Chondrocyte (in vitro differentiated cells): Measurements from ENCODE around the gene CHD6. TPM values are rescaled to one million over a fixed set of nuclear protein-coding genes. Genes with fewer than 3 reads are reported as not detected.

Experiments
- DNase-seq: peaks from one replicate; pipeline ENCODE4 v3.0.0; 2021; ENCODE audit warnings: mixed read lengths, low spot score
- H3K27ac Mint-ChIP-seq: one replicate; pipeline ENCODE4 v1.8.0; 2021; ENCODE audit warnings: mild to moderate bottlenecking, moderate library complexity, mixed read lengths; ENCODE audit not compliant: unreplicated experiment
- H3K27me3 Mint-ChIP-seq: 2 replicates; pipeline ENCODE4 v1.8.0; 2021; ENCODE audit warnings: low read depth, mixed read lengths
- H3K36me3 Mint-ChIP-seq: 2 replicates; pipeline ENCODE4 v1.8.0; 2021; ENCODE audit warnings: low read depth, mixed read lengths
- H3K4me1 Mint-ChIP-seq: 2 replicates; pipeline ENCODE4 v1.8.0; 2021; ENCODE audit warnings: low read depth, mild to moderate bottlenecking, mixed read lengths
- H3K4me3 Mint-ChIP-seq: one replicate; pipeline ENCODE4 v1.8.0; 2021; ENCODE audit warnings: mild to moderate bottlenecking, moderate library complexity, mixed read lengths; ENCODE audit not compliant: unreplicated experiment
- H3K9me3 Mint-ChIP-seq: 2 replicates; pipeline ENCODE4 v1.8.0; 2021; ENCODE audit warnings: low read depth, mixed read lengths
- total RNA-seq: library from RNA; stranded (reverse); gene quantifications from 3 replicates; pipeline ENCODE4 v1.2.1, GENCODE V29; 2021
- TF ChIP-seq, protein P1 (sequence below): fragments of 200-600 bp; sonication (generic); IDR thresholded peaks from 2 replicates; pipeline ENCODE4 v1.5.0; 2021; ENCODE audit warnings: antibody characterized with exemption, mild to moderate bottlenecking, moderate library complexity

The CHD6 gene
- total RNA-seq, 1 donor from 2014 or later, result 29.9 TPM

- no peak for DNase-seq
- TF ChIP-seq, protein P1, sequence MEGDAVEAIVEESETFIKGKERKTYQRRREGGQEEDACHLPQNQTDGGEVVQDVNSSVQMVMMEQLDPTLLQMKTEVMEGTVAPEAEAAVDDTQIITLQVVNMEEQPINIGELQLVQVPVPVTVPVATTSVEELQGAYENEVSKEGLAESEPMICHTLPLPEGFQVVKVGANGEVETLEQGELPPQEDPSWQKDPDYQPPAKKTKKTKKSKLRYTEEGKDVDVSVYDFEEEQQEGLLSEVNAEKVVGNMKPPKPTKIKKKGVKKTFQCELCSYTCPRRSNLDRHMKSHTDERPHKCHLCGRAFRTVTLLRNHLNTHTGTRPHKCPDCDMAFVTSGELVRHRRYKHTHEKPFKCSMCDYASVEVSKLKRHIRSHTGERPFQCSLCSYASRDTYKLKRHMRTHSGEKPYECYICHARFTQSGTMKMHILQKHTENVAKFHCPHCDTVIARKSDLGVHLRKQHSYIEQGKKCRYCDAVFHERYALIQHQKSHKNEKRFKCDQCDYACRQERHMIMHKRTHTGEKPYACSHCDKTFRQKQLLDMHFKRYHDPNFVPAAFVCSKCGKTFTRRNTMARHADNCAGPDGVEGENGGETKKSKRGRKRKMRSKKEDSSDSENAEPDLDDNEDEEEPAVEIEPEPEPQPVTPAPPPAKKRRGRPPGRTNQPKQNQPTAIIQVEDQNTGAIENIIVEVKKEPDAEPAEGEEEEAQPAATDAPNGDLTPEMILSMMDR, result no peak
- peaks cover 52% of the 10 kb centered on the region for H3K4me1 Mint-ChIP-seq
- H3K27ac Mint-ChIP-seq, result no peak overlapping the region
- no peak overlapping the region for H3K4me3 Mint-ChIP-seq
- H3K27me3 Mint-ChIP-seq, result no peaks in the 10 kb centered on the region
- no peaks in the 10 kb centered on the region for H3K36me3 Mint-ChIP-seq
- no peaks in the 10 kb centered on the region for H3K9me3 Mint-ChIP-seq
Observed at GRCh38 chr20:41616228-41616627, 1.9 kb downstream of the CHD6 start.

DNA sequence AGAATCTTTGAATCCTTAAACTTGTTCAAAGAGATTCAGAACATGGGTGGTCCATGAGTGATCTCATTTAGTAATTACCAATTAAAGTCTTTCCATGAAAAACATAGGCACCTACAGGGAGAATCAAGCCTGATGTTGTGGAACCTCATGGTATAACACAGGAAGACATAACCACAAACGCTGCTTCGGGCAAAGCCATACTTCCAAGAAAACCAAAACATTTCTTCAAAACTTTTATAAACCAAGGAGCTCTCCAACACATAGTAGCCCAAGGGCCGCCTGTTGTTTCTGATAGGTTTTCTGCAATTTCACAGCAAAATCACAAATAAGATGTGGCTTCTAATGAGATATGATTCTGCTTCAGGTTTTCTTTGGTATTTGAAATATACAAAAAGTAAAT is 2.5 kb downstream of the CHD6 start:
- Mint-ChIP-seq H3K36me3 (no peaks in the 10 kb centered on the region), H3K4me3 (no peak overlapping the region), H3K27ac (no peak overlapping the region), H3K27me3 (no peaks in the 10 kb centered on the region), H3K9me3 (no peaks in the 10 kb centered on the region), H3K4me1 (peaks cover 52% of the 10 kb centered on the region)
- TF ChIP-seq, protein P1, result no peak
- no peak for DNase-seq

DNA sequence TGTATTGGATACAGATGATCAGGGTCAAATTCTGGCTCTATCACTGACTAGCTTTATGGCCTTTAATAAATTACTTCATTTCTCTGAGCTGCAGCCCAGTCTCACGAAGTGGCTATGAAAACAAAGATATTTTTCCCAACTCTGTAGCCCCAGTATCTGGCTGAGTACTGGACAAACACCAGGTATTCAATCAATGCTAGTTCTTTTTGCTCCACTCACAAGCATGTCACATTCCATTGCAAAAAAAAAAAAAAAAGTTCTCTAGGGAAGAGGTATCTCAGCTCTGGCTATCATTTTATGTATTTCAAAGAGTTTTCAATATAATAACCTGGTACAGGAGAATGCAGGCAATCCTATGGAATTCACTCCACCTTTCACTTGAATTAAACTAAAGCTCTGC is 3.1 kb downstream of the CHD6 start:
- Mint-ChIP-seq H3K9me3 (no peaks in the 10 kb centered on the region), H3K4me1 (peaks cover 52% of the 10 kb centered on the region), H3K27me3 (no peaks in the 10 kb centered on the region), H3K27ac (no peak overlapping the region), H3K4me3 (no peak overlapping the region), H3K36me3 (no peaks in the 10 kb centered on the region)
- DNase-seq, result no peak
- TF ChIP-seq, protein P1, result no peak

DNA sequence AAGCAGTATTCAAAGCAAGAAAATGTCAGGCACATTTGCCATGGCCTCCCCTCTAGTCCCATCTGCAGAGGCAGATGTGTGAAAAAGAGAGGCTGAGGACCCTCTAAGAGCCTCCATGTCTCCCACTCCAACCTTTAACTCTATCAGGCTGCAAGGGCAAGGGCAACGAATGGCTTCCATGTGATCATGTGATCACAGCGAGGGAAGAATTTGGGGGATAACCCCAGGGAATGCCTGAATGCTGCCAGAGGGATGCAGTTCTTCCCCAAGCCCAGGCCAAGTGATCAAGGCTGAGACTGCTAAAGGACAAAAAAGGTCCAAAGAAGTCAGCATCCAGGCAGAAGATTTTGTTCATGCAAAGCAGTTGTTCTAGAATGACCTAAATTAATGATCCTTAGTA is 4.9 kb downstream of the CHD6 start:
- H3K4me1 Mint-ChIP-seq, result peaks cover 52% of the 10 kb centered on the region

DNA sequence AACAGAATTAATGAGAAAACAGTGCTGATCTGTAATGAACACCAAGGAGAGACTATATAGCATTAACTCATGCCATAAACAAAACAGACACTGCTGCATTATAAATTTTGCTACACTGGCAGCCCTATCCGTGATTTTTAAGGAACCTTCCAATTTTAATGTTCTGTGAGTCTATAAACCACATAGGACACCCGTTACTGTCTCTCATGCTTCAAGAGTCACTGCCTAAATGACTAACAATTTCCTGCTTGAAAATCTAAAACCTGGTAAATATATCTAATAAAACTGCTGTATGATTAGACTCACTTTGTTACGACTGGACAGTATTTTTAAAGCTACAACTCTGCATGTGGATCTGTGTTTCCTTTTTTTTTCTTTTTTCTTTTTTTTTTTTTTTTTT is 8.7 kb downstream of the CHD6 start:
- peaks cover 34% of the 10 kb centered on the region for H3K4me1 Mint-ChIP-seq
- TF ChIP-seq, protein P1, result no peak
- no peaks in the 10 kb centered on the region for H3K36me3 Mint-ChIP-seq
- H3K27ac Mint-ChIP-seq, result no peak overlapping the region
- no peaks in the 10 kb centered on the region for H3K9me3 Mint-ChIP-seq
- H3K4me3 Mint-ChIP-seq, result no peak overlapping the region
- DNase-seq, result no peak
- H3K27me3 Mint-ChIP-seq, result no peaks in the 10 kb centered on the region

More for the DNA sequence above, 4.9 kb downstream of the CHD6 start:
- Mint-ChIP-seq H3K9me3 (no peaks in the 10 kb centered on the region), H3K4me3 (no peak overlapping the region), H3K27ac (no peak overlapping the region), H3K27me3 (no peaks in the 10 kb centered on the region), H3K36me3 (no peaks in the 10 kb centered on the region)
- TF ChIP-seq, protein P1, result no peak
- no peak for DNase-seq
